ENCODE measurements around the gene FRY. TPM values are rescaled to one million over a fixed set of nuclear protein-coding genes. Genes with fewer than 3 reads are reported as not detected.

The FRY gene
- total and polyA plus RNA-seq, 2 of the 13 experiments (the other 11 are each of a cell fraction or from before 2014, with no cell fraction given), result 8.2 to 13.1 TPM

GRCh38 chr13:32001154-32001768 is 30.3 kb upstream of the FRY start:
- Histone ChIP-seq H3K9ac (ENCODE audit: insufficient read depth, low read depth, low read length) (no peak overlapping the region), H3K9me3 (ENCODE audit: low read length) (no peaks in the 10 kb centered on the region), H3K4me2 (ENCODE audit: low read depth, low read length) (peak overlapping the region; percentile 19; the same call in 1 of the 2 replicates), H3K27ac (ENCODE audit: extremely low read length, insufficient read depth, low read length) (no peak overlapping the region), H3K36me3 (replicated peaks in 1 of 2; ENCODE audit: control insufficient read depth in 1 of 2, insufficient read depth in 2 of 2, low read length in 2 of 2) (no peaks in the 10 kb centered on the region), H3K79me2 (ENCODE audit: insufficient read depth, low read length) (no peaks in the 10 kb centered on the region), H2AFZ (ENCODE audit: low read length) (no peak overlapping the region), H4K20me1 (ENCODE audit: insufficient read depth, low read length) (no peaks in the 10 kb centered on the region), H3K4me1 (ENCODE audit: insufficient read depth, low read length) (peaks cover 8% of the 10 kb centered on the region), H3K4me3 (replicated peaks in 1 of 3; ENCODE audit: insufficient read depth in 1 of 3, low read depth in 2 of 3, low read length in 3 of 3) (no peak overlapping the region), H3K27me3 (ENCODE audit: control insufficient read depth in 1 of 2, insufficient read depth in 2 of 2, low read length in 2 of 2) (peaks cover 2 to 3% of the 10 kb centered on the region in 2 experiments; a peak in 1 of 5 replicates)
- POLR2A ChIA-PET, result interaction anchor here (0.9 kb wide), 1 partner anchor 310 kb away, joined by 3 read pairs; no protein-coding TSS in a partner anchor
- peak; percentile 96 for ATAC-seq
- FAIRE-seq, result peak; percentile 91
- BruUV-seq (replicated peaks), result no TSS peak
- in situ Hi-C loops (cut with HindIII; ENCODE audit: extremely low pct_ligation_motif_present, low pct_unique_long_range_greater_than_20kb), result no loop called here
- peak; percentile 71 for DNase-seq (ENCODE audit: low spot score)
- WGBS (ENCODE audit: low lambda C conversion rate), result 0% methylated on average over 1 of the region's 1 CpG
- intact Hi-C loops (cut with micrococcal nuclease; ENCODE audit: unreplicated experiment), result loop anchor here (1.0 to 10.0 kb wide), 2 partner anchors 86 to 309 kb away; no protein-coding TSS in a partner anchor
- CTCF ChIA-PET (ENCODE audit: low intra/inter-chr PET ratio, low total read pairs), result no interaction called here
- no peak for TF ChIP-seq ZKSCAN8 (CRISPR knock-in tag; IDR thresholded peaks at IDR 0.05; ENCODE audit: borderline replicate concordance)
- no peak for TF ChIP-seq ZSCAN5A (CRISPR knock-in tag; IDR thresholded peaks at IDR 0.05; ENCODE audit: borderline replicate concordance)
- TF ChIP-seq, protein P1, sequence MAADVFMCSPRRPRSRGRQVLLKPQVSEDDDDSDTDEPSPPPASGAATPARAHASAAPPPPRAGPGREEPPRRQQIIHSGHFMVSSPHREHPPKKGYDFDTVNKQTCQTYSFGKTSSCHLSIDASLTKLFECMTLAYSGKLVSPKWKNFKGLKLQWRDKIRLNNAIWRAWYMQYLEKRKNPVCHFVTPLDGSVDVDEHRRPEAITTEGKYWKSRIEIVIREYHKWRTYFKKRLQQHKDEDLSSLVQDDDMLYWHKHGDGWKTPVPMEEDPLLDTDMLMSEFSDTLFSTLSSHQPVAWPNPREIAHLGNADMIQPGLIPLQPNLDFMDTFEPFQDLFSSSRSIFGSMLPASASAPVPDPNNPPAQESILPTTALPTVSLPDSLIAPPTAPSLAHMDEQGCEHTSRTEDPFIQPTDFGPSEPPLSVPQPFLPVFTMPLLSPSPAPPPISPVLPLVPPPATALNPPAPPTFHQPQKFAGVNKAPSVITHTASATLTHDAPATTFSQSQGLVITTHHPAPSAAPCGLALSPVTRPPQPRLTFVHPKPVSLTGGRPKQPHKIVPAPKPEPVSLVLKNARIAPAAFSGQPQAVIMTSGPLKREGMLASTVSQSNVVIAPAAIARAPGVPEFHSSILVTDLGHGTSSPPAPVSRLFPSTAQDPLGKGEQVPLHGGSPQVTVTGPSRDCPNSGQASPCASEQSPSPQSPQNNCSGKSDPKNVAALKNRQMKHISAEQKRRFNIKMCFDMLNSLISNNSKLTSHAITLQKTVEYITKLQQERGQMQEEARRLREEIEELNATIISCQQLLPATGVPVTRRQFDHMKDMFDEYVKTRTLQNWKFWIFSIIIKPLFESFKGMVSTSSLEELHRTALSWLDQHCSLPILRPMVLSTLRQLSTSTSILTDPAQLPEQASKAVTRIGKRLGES (CRISPR knock-in tag; IDR thresholded peaks at IDR 0.05; ENCODE audit: borderline replicate concordance), result no peak
- TF ChIP-seq TOE1 (CRISPR knock-in tag; IDR thresholded peaks at IDR 0.05), result no peak
- TF ChIP-seq HIVEP1 (CRISPR knock-in tag; IDR thresholded peaks at IDR 0.05), result no peak
- no peak for TF ChIP-seq HCFC1 (IDR thresholded peaks at IDR 0.05; ENCODE audit: low read depth, low read length)
- TF ChIP-seq, protein P2, sequence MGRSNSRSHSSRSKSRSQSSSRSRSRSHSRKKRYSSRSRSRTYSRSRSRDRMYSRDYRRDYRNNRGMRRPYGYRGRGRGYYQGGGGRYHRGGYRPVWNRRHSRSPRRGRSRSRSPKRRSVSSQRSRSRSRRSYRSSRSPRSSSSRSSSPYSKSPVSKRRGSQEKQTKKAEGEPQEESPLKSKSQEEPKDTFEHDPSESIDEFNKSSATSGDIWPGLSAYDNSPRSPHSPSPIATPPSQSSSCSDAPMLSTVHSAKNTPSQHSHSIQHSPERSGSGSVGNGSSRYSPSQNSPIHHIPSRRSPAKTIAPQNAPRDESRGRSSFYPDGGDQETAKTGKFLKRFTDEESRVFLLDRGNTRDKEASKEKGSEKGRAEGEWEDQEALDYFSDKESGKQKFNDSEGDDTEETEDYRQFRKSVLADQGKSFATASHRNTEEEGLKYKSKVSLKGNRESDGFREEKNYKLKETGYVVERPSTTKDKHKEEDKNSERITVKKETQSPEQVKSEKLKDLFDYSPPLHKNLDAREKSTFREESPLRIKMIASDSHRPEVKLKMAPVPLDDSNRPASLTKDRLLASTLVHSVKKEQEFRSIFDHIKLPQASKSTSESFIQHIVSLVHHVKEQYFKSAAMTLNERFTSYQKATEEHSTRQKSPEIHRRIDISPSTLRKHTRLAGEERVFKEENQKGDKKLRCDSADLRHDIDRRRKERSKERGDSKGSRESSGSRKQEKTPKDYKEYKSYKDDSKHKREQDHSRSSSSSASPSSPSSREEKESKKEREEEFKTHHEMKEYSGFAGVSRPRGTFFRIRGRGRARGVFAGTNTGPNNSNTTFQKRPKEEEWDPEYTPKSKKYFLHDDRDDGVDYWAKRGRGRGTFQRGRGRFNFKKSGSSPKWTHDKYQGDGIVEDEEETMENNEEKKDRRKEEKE (IDR thresholded peaks at IDR 0.05), result no peak
- TF ChIP-seq ZNF746 (CRISPR knock-in tag; IDR thresholded peaks at IDR 0.05), result no peak
- no peak for TF ChIP-seq PHB2 (IDR thresholded peaks at IDR 0.05; ENCODE audit: partially characterized antibody)
- no peak for TF ChIP-seq DPF2 (CRISPR knock-in tag; IDR thresholded peaks at IDR 0.05; ENCODE audit: borderline replicate concordance, low read depth)
- TF ChIP-seq ZNF460 (CRISPR knock-in tag; IDR thresholded peaks at IDR 0.05; ENCODE audit: borderline replicate concordance), result no peak
- TF ChIP-seq ZBTB33 (CRISPR knock-in tag; IDR thresholded peaks at IDR 0.05), result no peak
- TF ChIP-seq ZNF772 (CRISPR knock-in tag; IDR thresholded peaks at IDR 0.05), result no peak
- no peak for TF ChIP-seq ZFP37 (CRISPR knock-in tag; IDR thresholded peaks at IDR 0.05; ENCODE audit: borderline replicate concordance)
- TF ChIP-seq SP140L (CRISPR knock-in tag; IDR thresholded peaks at IDR 0.05; ENCODE audit: borderline replicate concordance), result no peak

Data from HepG2 (cell line).